PC-9 (cell line): ENCODE data around the gene LIN54. TPM values are rescaled to one million over a fixed set of nuclear protein-coding genes. Genes with fewer than 3 reads are reported as not detected.
"Not testable (repeated sequence)": the region's sequence is repeated elsewhere in the genome, so short reads cannot be mapped to it uniquely, and the experiment has no call there.

Experiments
- BruUV-seq: library from RNA; stranded (reverse); fragments of 400-500 nt; replicated peaks from 2 replicates; lab custom pipeline; 2021; lab: Mats Ljungman, UMichigan
- CTCF ChIA-PET: fragments of 300-600 bp; sonication (Branson Sonifier 250); formaldehyde crosslinking; loops from one replicate; lab custom pipeline; 2022; ENCODE audit warnings: antibody characterized with exemption; lab: Charles Lee
- POLR2A ChIA-PET: fragments of 300-600 bp; sonication (Branson Sonifier 250); formaldehyde crosslinking; loops from one replicate; lab custom pipeline; 2022; ENCODE audit warnings: antibody characterized with exemption; ENCODE audit not compliant: unreplicated experiment; lab: Charles Lee
- DNase-seq, 2 experiments: peaks; one replicate each; pipeline versions ENCODE4 v3.0.0 to v3.0.0-alpha.2; 2015 to 2022; ENCODE audit warnings: mixed read lengths in 1 of 2
- H2AFZ ChIP-seq: fragments of 200-600 bp; sonication (generic); 2 replicates; pipeline ENCODE4 v1.8.1; 2017; ENCODE audit warnings: antibody characterized with exemption
- H3F3A ChIP-seq: fragments of 200-600 bp; sonication (generic); 2 replicates; pipeline ENCODE4 v1.8.1; 2017; ENCODE audit warnings: antibody characterized with exemption, mild to moderate bottlenecking, low read depth; ENCODE audit not compliant: insufficient read depth
- H3K27ac ChIP-seq: fragments of 200-600 bp; sonication (generic); 2 replicates; pipeline ENCODE4 v1.6.1; 2016; ENCODE audit warnings: mixed run types
- H3K27me3 ChIP-seq: fragments of 200-600 bp; sonication (generic); 2 replicates; pipeline ENCODE4 v1.6.1; 2016; ENCODE audit warnings: low read depth, mixed run types; ENCODE audit not compliant: insufficient read depth
- H3K36me3 ChIP-seq: fragments of 200-600 bp; sonication (generic); 2 replicates; pipeline ENCODE4 v1.6.1; 2016; ENCODE audit warnings: low read depth, mixed run types
- H3K4me1 ChIP-seq: fragments of 200-600 bp; sonication (generic); replicated peaks from 2 replicates; pipeline ENCODE4 v1.6.1; 2016; ENCODE audit warnings: mixed run types; ENCODE audit not compliant: insufficient read depth
- H3K4me2 ChIP-seq: fragments of 200-600 bp; sonication (generic); 2 replicates; pipeline ENCODE4 v1.6.1; 2017; ENCODE audit warnings: mixed run types
- H3K4me3 ChIP-seq: fragments of 200-600 bp; sonication (generic); 2 replicates; pipeline ENCODE4 v1.6.1; 2016; ENCODE audit warnings: mixed run types
- H3K79me2 ChIP-seq: fragments of 200-600 bp; sonication (generic); 2 replicates; pipeline ENCODE4 v1.6.1; 2017; ENCODE audit warnings: low read depth, mixed run types
- H3K9me2 ChIP-seq: fragments of 200-600 bp; sonication (generic); 2 replicates; pipeline ENCODE4 v1.8.1; 2017; ENCODE audit warnings: mild to moderate bottlenecking; ENCODE audit not compliant: insufficient read depth
- H3K9me3 ChIP-seq: fragments of 200-600 bp; sonication (generic); 2 replicates; pipeline ENCODE4 v1.8.1; 2016; ENCODE audit warnings: low read depth; ENCODE audit not compliant: insufficient read depth
- H4K20me1 ChIP-seq: fragments of 200-600 bp; sonication (generic); 2 replicates; pipeline ENCODE4 v1.8.1; 2017; ENCODE audit not compliant: insufficient read depth
- CTCF ChIP-seq: fragments of 200-600 bp; sonication (generic); conservative IDR thresholded peaks from 2 replicates; pipeline ENCODE4 v1.6.1; 2017; ENCODE audit warnings: mixed run types, antibody characterized with exemption, mild to moderate bottlenecking, moderate library complexity
- EZH2 ChIP-seq: fragments of 200-600 bp; sonication (generic); IDR thresholded peaks from 2 replicates; pipeline ENCODE4 v1.8.0; 2017; ENCODE audit warnings: antibody characterized with exemption, low read depth
- intact Hi-C: fragments of 100-400 bp; cut with micrococcal nuclease; formaldehyde crosslinking; loops from one replicate; pipeline ENCODE4 v1.10.0; 2022; ENCODE audit not compliant: unreplicated experiment
- total RNA-seq: library from RNA; stranded (reverse); gene quantifications from 2 replicates; pipeline ENCODE4 v1.2.3, GENCODE V29; 2021

The LIN54 gene
- total RNA-seq, 1 experiment from 2014 or later, result 13.1 TPM

DNA sequence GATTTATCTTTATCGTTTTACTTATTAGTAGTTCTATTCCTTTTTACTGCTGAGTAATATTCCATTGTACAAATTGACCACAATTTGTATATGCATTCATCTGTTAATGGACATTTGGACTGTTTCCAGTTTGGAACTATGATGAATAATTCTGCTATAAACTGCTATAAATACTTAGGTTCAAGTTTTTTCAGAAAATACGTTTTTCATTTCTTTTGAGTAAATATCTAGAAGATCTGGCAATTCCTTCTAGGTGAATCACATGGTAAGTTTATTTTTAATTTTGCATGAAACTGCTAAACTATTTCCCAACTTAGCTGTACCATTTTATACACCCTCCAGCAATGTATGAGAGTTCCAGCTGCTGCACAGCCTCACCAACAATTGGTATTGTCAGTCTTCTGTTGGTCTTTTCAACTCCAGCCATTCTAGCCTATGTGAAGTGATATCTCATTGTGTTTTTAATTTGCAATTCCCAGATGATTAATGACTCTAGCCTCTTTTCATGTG is 22.2 kb downstream of the LIN54 start:
- Histone ChIP-seq H3K27me3 (no peaks in the 10 kb centered on the region), H3K27ac (no peak overlapping the region), H3K36me3 (no peaks in the 10 kb centered on the region), H3K9me2 (no peaks in the 10 kb centered on the region), H3K9me3 (no peaks in the 10 kb centered on the region), H3K4me2 (no peak overlapping the region), H4K20me1 (no peaks in the 10 kb centered on the region), H2AFZ (no peak overlapping the region), H3F3A (no peaks in the 10 kb centered on the region), H3K79me2 (peaks cover 14% of the 10 kb centered on the region), H3K4me1 (no peaks in the 10 kb centered on the region), H3K4me3 (no peak overlapping the region)
- BruUV-seq, result no TSS peak
- ChIA-PET CTCF (no interaction called here), POLR2A (no interaction called here)
- intact Hi-C loops, result no loop called here
- no peak for TF ChIP-seq EZH2
- no peak for DNase-seq

GRCh38 chr4:82987519-82987918 is 23.1 kb downstream of the LIN54 start:
- H3K36me3 ChIP-seq, H3K4me1 ChIP-seq, H4K20me1 ChIP-seq, intact Hi-C loops, H3F3A ChIP-seq, BruUV-seq, H3K4me3 ChIP-seq, POLR2A ChIA-PET, H3K9me3 ChIP-seq, H3K27ac ChIP-seq, H3K9me2 ChIP-seq, H3K4me2 ChIP-seq, CTCF ChIA-PET, H2AFZ ChIP-seq, H3K27me3 ChIP-seq, DNase-seq: not testable (repeated sequence)
- H3K79me2 ChIP-seq, result peaks cover 14% of the 10 kb centered on the region

DNA sequence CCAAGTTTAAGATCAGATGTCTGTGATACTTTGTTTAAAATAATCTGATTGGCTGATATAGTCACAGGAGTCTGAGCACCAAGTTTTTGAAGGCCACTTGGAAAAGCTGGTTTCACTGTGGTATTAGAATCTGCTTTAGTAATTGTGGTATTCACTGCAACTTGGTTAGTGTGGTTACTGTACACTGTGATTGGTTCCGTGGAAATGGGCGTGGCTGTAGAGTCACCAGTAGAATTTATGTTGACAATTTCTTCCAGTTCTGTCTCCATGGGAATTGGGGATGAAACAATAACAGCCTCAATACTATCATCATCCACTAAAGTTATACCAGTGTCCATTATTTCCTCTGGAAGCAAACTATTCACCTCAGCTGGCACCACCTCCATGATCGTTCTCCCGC is 26.2 kb downstream of the LIN54 start:
- no peaks in the 10 kb centered on the region for H3F3A ChIP-seq
- TF ChIP-seq EZH2, result no peak
- no peak for TF ChIP-seq CTCF
- H3K9me2 ChIP-seq, result no peaks in the 10 kb centered on the region
- DNase-seq, result peak in 1 of 2 experiments; percentile 8
- no peaks in the 10 kb centered on the region for H3K27me3 ChIP-seq
- no peak overlapping the region for H3K4me2 ChIP-seq
- no peaks in the 10 kb centered on the region for H4K20me1 ChIP-seq
- ChIA-PET CTCF (no interaction called here), POLR2A (no interaction called here)
- no TSS peak for BruUV-seq
- intact Hi-C loops, result no loop called here
- peaks cover 14% of the 10 kb centered on the region for H3K79me2 ChIP-seq
- H3K27ac ChIP-seq, result no peak overlapping the region
- H3K4me3 ChIP-seq, result no peak overlapping the region
- H3K36me3 ChIP-seq, result no peaks in the 10 kb centered on the region
- H3K9me3 ChIP-seq, result no peaks in the 10 kb centered on the region
- no peak overlapping the region for H2AFZ ChIP-seq
- H3K4me1 ChIP-seq, result no peaks in the 10 kb centered on the region

DNA sequence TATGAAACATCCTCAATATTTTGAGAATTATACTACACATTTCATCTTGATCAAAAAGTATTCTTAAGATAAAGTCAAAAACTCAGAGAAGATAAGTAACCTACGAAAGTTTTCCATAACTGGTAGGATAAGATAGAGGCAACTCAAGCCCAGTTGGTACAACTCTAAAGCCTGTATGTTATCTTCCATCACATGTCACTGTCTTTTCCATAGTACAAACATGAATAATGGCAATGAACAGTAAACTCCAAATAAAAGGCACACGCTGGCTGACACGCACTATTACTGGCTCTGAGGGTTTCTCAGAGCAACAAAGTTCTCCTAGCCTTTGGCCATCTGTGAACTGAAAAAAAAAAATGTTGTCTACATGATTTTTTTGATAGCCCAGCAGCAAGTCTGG is 27.2 kb downstream of the LIN54 start:
- H3K9me3 ChIP-seq, result no peaks in the 10 kb centered on the region
- ChIA-PET POLR2A (no interaction called here), CTCF (no interaction called here)
- peaks cover 7% of the 10 kb centered on the region; the same call in 1 of the 2 replicates for H3K79me2 ChIP-seq
- no TSS peak for BruUV-seq
- no peaks in the 10 kb centered on the region for H3K9me2 ChIP-seq
- TF ChIP-seq EZH2, result no peak
- TF ChIP-seq CTCF, result no peak
- H3K27me3 ChIP-seq, result no peaks in the 10 kb centered on the region
- intact Hi-C loops, result no loop called here
- no peak overlapping the region for H2AFZ ChIP-seq
- no peaks in the 10 kb centered on the region for H3K4me1 ChIP-seq
- no peaks in the 10 kb centered on the region for H3K36me3 ChIP-seq
- no peak for DNase-seq
- H3K27ac ChIP-seq, result no peak overlapping the region
- no peak overlapping the region for H3K4me2 ChIP-seq
- H3K4me3 ChIP-seq, result no peak overlapping the region
- H4K20me1 ChIP-seq, result no peaks in the 10 kb centered on the region
- no peaks in the 10 kb centered on the region for H3F3A ChIP-seq
